HepG2 (cell line): ENCODE results near the gene STN1. TPM values are rescaled to one million over a fixed set of nuclear protein-coding genes. Genes with fewer than 3 reads are reported as not detected.

Experiments used
- ATAC-seq: fragments of 200-7000 bp; cut with Tn5 transposase; 3 replicates; pipeline ENCODE4 v1.9.1; 2020; ENCODE audit warnings: mild to moderate bottlenecking, moderate library complexity
- BruUV-seq: library from RNA; stranded (reverse); fragments of 400-500 nt; replicated peaks from 2 replicates; lab custom pipeline; 2021; lab: Mats Ljungman, UMichigan
- CTCF ChIA-PET: fragments of 300-600 bp; formaldehyde crosslinking; extraction: SDS; loops from one replicate; lab custom pipeline; 2021; ENCODE audit warnings: low total read pairs, inconsistent platforms, low intra/inter-chr PET ratio; lab: Yijun Ruan, JAX
- POLR2A ChIA-PET: fragments of 350-600 bp; sonication (Branson Sonifier 250); formaldehyde crosslinking; loops from one replicate; lab custom pipeline; 2020; ENCODE audit warnings: antibody characterized with exemption, inconsistent platforms; lab: Yijun Ruan, JAX
- DNase-seq: peaks from one replicate; pipeline ENCODE4 v3.0.0-alpha.2; 2015; ENCODE audit warnings: low spot score
- FAIRE-seq: peaks from 3 replicates; lab custom pipeline; 2011; peaks lifted over from hg19 to GRCh38; lab: Jason Lieb, UNC
- H2AFZ ChIP-seq: one replicate; pipeline ENCODE4 v1.6.1; 2011; ENCODE audit warnings: low read length, inconsistent platforms
- H3K27ac ChIP-seq: fragments of 300-600 bp; 3 replicates; pipeline ENCODE4 v1.8.0; 2011; ENCODE audit warnings: mixed run types, mild to moderate bottlenecking, mixed read lengths, low read length, inconsistent platforms; ENCODE audit not compliant: insufficient read depth; ENCODE audit errors: extremely low read length
- H3K27me3 ChIP-seq, 2 experiments: fragments of 200-600 bp in 1 of 2; 2 replicates in 1 of 2; 3 replicates in 1 of 2; pipeline versions ENCODE4 v1.6.0 to v1.8.0; 2011; ENCODE audit warnings: low read length in 2 of 2, mild to moderate bottlenecking in 2 of 2, moderate library complexity in 2 of 2, inconsistent platforms in 1 of 2; ENCODE audit not compliant: insufficient read depth in 2 of 2, control insufficient read depth in 1 of 2
- H3K36me3 ChIP-seq, 2 experiments: fragments of 200-600 bp in 1 of 2; replicated peaks in 1 of 2; 2 replicates in 1 of 2; 3 replicates in 1 of 2; pipeline versions ENCODE4 v1.5.1 to v1.8.0; 2011; ENCODE audit warnings: low read length in 2 of 2, inconsistent platforms in 1 of 2; ENCODE audit not compliant: insufficient read depth in 2 of 2, control insufficient read depth in 1 of 2
- H3K4me1 ChIP-seq: 2 replicates; pipeline ENCODE4 v1.5.1; 2012; ENCODE audit warnings: low read length, inconsistent platforms; ENCODE audit not compliant: insufficient read depth
- H3K4me2 ChIP-seq: 2 replicates; pipeline ENCODE4 v1.6.0; 2011; ENCODE audit warnings: low read depth, low read length, inconsistent platforms
- H3K4me3 ChIP-seq, 3 experiments: fragments of 200-600 bp in 1 of 3; sonication (generic), shearing (Covaris generic) in 1 of 3; replicated peaks in 1 of 3; 2 replicates each; pipeline ENCODE4 v1.5.1; 2011 to 2016; ENCODE audit warnings: low read length in 3 of 3, inconsistent platforms in 2 of 3, low read depth in 2 of 3, mild to moderate bottlenecking in 2 of 3, control low read depth in 1 of 3, mixed read lengths in 1 of 3; ENCODE audit not compliant: insufficient read depth in 1 of 3
- H3K79me2 ChIP-seq: one replicate; pipeline ENCODE4 v1.6.1; 2011; ENCODE audit warnings: low read length, inconsistent platforms; ENCODE audit not compliant: insufficient read depth
- H3K9ac ChIP-seq: 2 replicates; pipeline ENCODE4 v1.6.0; 2011; ENCODE audit warnings: mild to moderate bottlenecking, low read depth, low read length, inconsistent platforms; ENCODE audit not compliant: insufficient read depth
- H3K9me3 ChIP-seq: 2 replicates; pipeline ENCODE4 v1.5.1; 2012; ENCODE audit warnings: mild to moderate bottlenecking, low read length
- H4K20me1 ChIP-seq: 2 replicates; pipeline ENCODE4 v1.6.0; 2011; ENCODE audit warnings: inconsistent platforms, mild to moderate bottlenecking, low read length, moderate library complexity; ENCODE audit not compliant: insufficient read depth
- ARNT ChIP-seq: fragments of 450-650 bp; IDR thresholded peaks from 2 replicates; pipeline ENCODE4 v1.6.1; 2017
- ATF6 ChIP-seq: sonication (generic); formaldehyde crosslinking; conservative IDR thresholded peaks from 2 replicates; pipeline ENCODE4 v1.4.0; 2020; ENCODE audit warnings: missing genetic modification reagents
- ETS1 ChIP-seq: sonication (generic); formaldehyde crosslinking; IDR thresholded peaks from 2 replicates; pipeline ENCODE4 v1.4.0; 2020; ENCODE audit warnings: missing genetic modification reagents
- HIC2 ChIP-seq: sonication (generic); formaldehyde crosslinking; IDR thresholded peaks from 2 replicates; pipeline ENCODE4 v1.9.0; 2022; ENCODE audit warnings: low read depth, missing genetic modification reagents
- HIVEP1 ChIP-seq: sonication (generic); formaldehyde crosslinking; IDR thresholded peaks from 2 replicates; pipeline ENCODE4 v1.4.0; 2020; ENCODE audit warnings: mild to moderate bottlenecking, missing genetic modification reagents
- KDM4B ChIP-seq: sonication (generic); formaldehyde crosslinking; IDR thresholded peaks from 2 replicates; pipeline ENCODE4 v1.4.0; 2020; ENCODE audit warnings: missing genetic modification reagents
- KDM5B ChIP-seq: sonication (generic); formaldehyde crosslinking; IDR thresholded peaks from 2 replicates; pipeline ENCODE4 v1.4.0; 2020; ENCODE audit warnings: missing genetic modification reagents, mild to moderate bottlenecking, borderline replicate concordance
- LCORL ChIP-seq, 2 experiments: fragments of 450-650 bp in 1 of 2; sonication (generic) in 1 of 2; formaldehyde crosslinking in 1 of 2; IDR thresholded peaks; 2 replicates each; pipeline versions ENCODE4 v1.5.0 to v1.6.1; 2017 to 2020; ENCODE audit warnings: antibody characterized with exemption in 1 of 2, missing genetic modification reagents in 1 of 2
- MAFG ChIP-seq: sonication (generic); formaldehyde crosslinking; IDR thresholded peaks from 2 replicates; pipeline ENCODE4 v1.5.1; 2020; ENCODE audit warnings: mild to moderate bottlenecking, missing genetic modification reagents
- MEIS1 ChIP-seq: sonication (generic); formaldehyde crosslinking; IDR thresholded peaks from 2 replicates; pipeline ENCODE4 v1.9.0; 2021; ENCODE audit warnings: mild to moderate bottlenecking, missing genetic modification reagents, moderate library complexity, borderline replicate concordance
- REXO4 ChIP-seq: sonication (generic); formaldehyde crosslinking; IDR thresholded peaks from 2 replicates; pipeline ENCODE4 v1.8.0; 2022; ENCODE audit warnings: missing genetic modification reagents, mild to moderate bottlenecking, borderline replicate concordance
- SOX13 ChIP-seq, 3 experiments: fragments of 450-650 bp in 1 of 3; sonication (generic) in 1 of 3; formaldehyde crosslinking in 1 of 3; IDR thresholded peaks in 2 of 3; conservative IDR thresholded peaks in 1 of 3; 2 replicates each; pipeline versions ENCODE4 v1.5.0 to v1.6.1; 2016 to 2020; ENCODE audit warnings: antibody characterized with exemption in 1 of 3, mild to moderate bottlenecking in 1 of 3, missing compliant biosample characterization in 1 of 3, missing genetic modification reagents in 1 of 3, moderate library complexity in 1 of 3
- SUZ12 ChIP-seq: fragments of 150-350 bp; IDR thresholded peaks from 2 replicates; pipeline ENCODE4 v1.6.1; 2014; ENCODE audit warnings: low read depth, low read length
- THAP11 ChIP-seq: IDR thresholded peaks from 2 replicates; pipeline ENCODE4 v1.6.1; 2016; ENCODE audit warnings: missing biosample characterization, missing genetic modification reagents
- ZNF331 ChIP-seq: sonication (generic); formaldehyde crosslinking; IDR thresholded peaks from 2 replicates; pipeline ENCODE4 v1.4.0; 2020; ENCODE audit warnings: missing genetic modification reagents
- ZNF614 ChIP-seq: IDR thresholded peaks from 2 replicates; pipeline ENCODE4 v1.6.1; 2018; ENCODE audit warnings: missing biosample characterization, missing genetic modification reagents, inconsistent platforms, borderline replicate concordance
- ZNF777 ChIP-seq: sonication (generic); formaldehyde crosslinking; IDR thresholded peaks from 2 replicates; pipeline ENCODE4 v1.4.0; 2020; ENCODE audit warnings: missing genetic modification reagents
- ZSCAN20 ChIP-seq: sonication (generic); formaldehyde crosslinking; IDR thresholded peaks from 2 replicates; pipeline ENCODE4 v1.4.0; 2020; ENCODE audit warnings: missing genetic modification reagents, mild to moderate bottlenecking, borderline replicate concordance
- WGBS: methylation state at CpG from one replicate; pipeline ENCODE4 v1.1.6; 2017; ENCODE audit warnings: low lambda C conversion rate; 5-methylcytosine and 5-hydroxymethylcytosine counted together
- in situ Hi-C: cut with HindIII; loops from 2 replicates; pipeline ENCODE4 v1.10.0; 2017; ENCODE audit warnings: low pct_unique_long_range_greater_than_20kb; ENCODE audit not compliant: extremely low pct_ligation_motif_present
- intact Hi-C: fragments of 100-400 bp; cut with micrococcal nuclease; formaldehyde crosslinking; loops from one replicate; pipeline ENCODE4 v1.10.0; 2022; ENCODE audit not compliant: unreplicated experiment
- polyA plus RNA-seq, 8 experiments: library from polyadenylated mRNA; depleted of rRNA in 3 of 8; stranded (reverse) in 7 of 8; unstranded in 1 of 8; fragments of >200 nt; fragmentation: Illumina TruSeq in 4 of 8; extraction: Trizol in 4 of 8; gene quantifications; 2 replicates each; pipeline versions ENCODE4 v1.2.1 to v1.2.3, GENCODE V29; 2011 to 2016; ENCODE audit warnings: low read depth in 4 of 8, missing spikeins in 1 of 8, mixed read lengths in 1 of 8; ENCODE audit not compliant: insufficient read depth in 1 of 8
- total RNA-seq, 5 experiments: library from RNA; depleted of rRNA; stranded (reverse); fragments of >200 nt; fragmentation: Illumina TruSeq; extraction: Trizol; gene quantifications; 2 replicates each; pipeline ENCODE4 v1.2.3, GENCODE V29; 2016; ENCODE audit warnings: low read depth in 1 of 5

Gene STN1
- total and polyA plus RNA-seq, 2 of the 13 experiments (the other 11 are each of a cell fraction or from before 2014, with no cell fraction given), result 17.6 to 22.7 TPM

GRCh38 chr10:103839519-103839871, 78.5 kb downstream of the STN1 start (continued):
- TF ChIP-seq ATF6 (CRISPR knock-in tag) (no peak), MAFG (CRISPR knock-in tag) (no peak), THAP11 (no peak), SUZ12 (no peak), KDM4B (CRISPR knock-in tag) (no peak), ZNF777 (CRISPR knock-in tag) (no peak)

GRCh38 chr10:103838862-103839518, 79.0 kb downstream of the STN1 start:
- intact Hi-C loops (no loop called here), in situ Hi-C loops (no loop called here)
- Histone ChIP-seq H3K27me3 (no peaks in the 10 kb centered on the region), H3K79me2 (peaks cover 95% of the 10 kb centered on the region), H3K36me3 (peaks cover 0 to 6% of the 10 kb centered on the region in 2 experiments; a peak in 2 of 5 replicates), H3K4me1 (peaks cover 97% of the 10 kb centered on the region), H3K9me3 (no peaks in the 10 kb centered on the region), H2AFZ (no peak overlapping the region), H4K20me1 (peaks cover 43% of the 10 kb centered on the region), H3K4me2 (no peak overlapping the region), H3K4me3 (no peak overlapping the region), H3K9ac (no peak overlapping the region), H3K27ac (no peak overlapping the region)
- DNase-seq (no peak), ATAC-seq (no peak), FAIRE-seq (no peak)
- ChIA-PET POLR2A (interaction anchor here (1.1 to 1.8 kb wide), 3 partner anchors 13 to 45 kb away, joined by 3 to 7 read pairs (median 4); no protein-coding TSS in a partner anchor), CTCF (no interaction called here)
- BruUV-seq, result no TSS peak
- WGBS, result 94% methylated on average over 13 of the region's 13 CpGs
- TF ChIP-seq MEIS1 (CRISPR knock-in tag) (no peak), ETS1 (no peak), LCORL (IDR thresholded peaks at IDR 0.05) (no peak), LCORL (CRISPR knock-in tag; IDR thresholded peaks at IDR 0.05) (no peak), ZNF331 (CRISPR knock-in tag) (no peak), HIVEP1 (CRISPR knock-in tag) (no peak), ZNF614 (CRISPR knock-in tag) (no peak), HIC2 (CRISPR knock-in tag) (no peak), ARNT (no peak), ZSCAN20 (CRISPR knock-in tag) (no peak), SOX13 (IDR thresholded peaks at IDR 0.05) (no peak), SOX13 (CRISPR knock-in tag; conservative IDR thresholded peaks at IDR 0.05 in 1 of 2, IDR thresholded peaks at IDR 0.05 in 1 of 2) (no peak), REXO4 (CRISPR knock-in tag) (no peak), KDM5B (CRISPR knock-in tag) (no peak)
